Keratinocyte (primary cell): Measurements from ENCODE around the gene STARD3. TPM values are rescaled to one million over a fixed set of nuclear protein-coding genes. Genes with fewer than 3 reads are reported as not detected.

Experiments used
- DNase-seq: peaks from one replicate; pipeline ENCODE4 v3.0.0-alpha.2; 2011; ENCODE audit warnings: low read depth, missing footprints, low spot score
- FAIRE-seq: peaks from 2 replicates; lab custom pipeline; 2011; peaks lifted over from hg19 to GRCh38; lab: Jason Lieb, UNC
- H2AFZ ChIP-seq: 2 replicates; pipeline ENCODE4 v1.6.0; 2012; ENCODE audit warnings: low read length, control low read depth, inconsistent platforms; ENCODE audit not compliant: control insufficient read depth
- H3K27ac ChIP-seq: 2 replicates; pipeline ENCODE4 v1.5.1; 2011; ENCODE audit warnings: low read length; ENCODE audit not compliant: control insufficient read depth, insufficient read depth
- H3K27me3 ChIP-seq: 3 replicates; pipeline ENCODE4 v1.6.0; 2011; ENCODE audit warnings: low read length; ENCODE audit not compliant: control insufficient read depth, insufficient read depth; ENCODE audit errors: extremely low read depth
- H3K36me3 ChIP-seq, 2 experiments: 2 replicates in 1 of 2; 3 replicates in 1 of 2; pipeline ENCODE4 v1.5.1; 2011; ENCODE audit warnings: low read length in 2 of 2, mild to moderate bottlenecking in 1 of 2; ENCODE audit not compliant: control insufficient read depth in 2 of 2, insufficient read depth in 2 of 2; ENCODE audit errors: extremely low read depth in 1 of 2
- H3K4me1 ChIP-seq: 3 replicates; pipeline ENCODE4 v1.5.1; 2011; ENCODE audit warnings: low read length; ENCODE audit not compliant: control insufficient read depth, insufficient read depth; ENCODE audit errors: extremely low read depth
- H3K4me2 ChIP-seq: 3 replicates; pipeline ENCODE4 v1.6.0; 2011; ENCODE audit warnings: low read depth, low read length; ENCODE audit not compliant: control insufficient read depth, insufficient read depth; ENCODE audit errors: extremely low read depth
- H3K4me3 ChIP-seq, 3 experiments: fragments of 200-600 bp in 1 of 3; sonication (generic) in 1 of 3; 2 replicates in 2 of 3; 3 replicates in 1 of 3; pipeline ENCODE4 v1.5.1; 2011 to 2016; ENCODE audit warnings: low read length in 3 of 3, mild to moderate bottlenecking in 3 of 3, control low read depth in 2 of 3, inconsistent platforms in 1 of 3, low read depth in 1 of 3, mixed read lengths in 1 of 3, mixed run types in 1 of 3, moderate library complexity in 1 of 3; ENCODE audit not compliant: control insufficient read depth in 2 of 3, insufficient read depth in 2 of 3; ENCODE audit errors: extremely low read depth in 1 of 3
- H3K79me2 ChIP-seq: 2 replicates; pipeline ENCODE4 v1.6.0; 2012; ENCODE audit warnings: low read length; ENCODE audit not compliant: control insufficient read depth, insufficient read depth
- H3K9ac ChIP-seq: 3 replicates; pipeline ENCODE4 v1.6.0; 2011; ENCODE audit warnings: low read length; ENCODE audit not compliant: control insufficient read depth, insufficient read depth; ENCODE audit errors: extremely low read depth
- H3K9me1 ChIP-seq: 3 replicates; pipeline ENCODE4 v1.6.0; 2011; ENCODE audit warnings: low read length; ENCODE audit not compliant: control insufficient read depth, insufficient read depth; ENCODE audit errors: extremely low read depth
- H3K9me3 ChIP-seq: 2 replicates; pipeline ENCODE4 v1.5.1; 2012; ENCODE audit warnings: low read depth, low read length; ENCODE audit not compliant: control insufficient read depth
- H4K20me1 ChIP-seq: 3 replicates; pipeline ENCODE4 v1.6.0; 2011; ENCODE audit warnings: low read length; ENCODE audit not compliant: control insufficient read depth, insufficient read depth; ENCODE audit errors: extremely low read depth
- EZH2 ChIP-seq: IDR thresholded peaks from one replicate; pipeline ENCODE4 v1.6.1; 2012; ENCODE audit warnings: inconsistent platforms, mild to moderate bottlenecking, low read length, moderate library complexity
- dilution Hi-C: fragments of 300-500 bp; cut with MboI; formaldehyde crosslinking; loops from one replicate; pipeline ENCODE4 v1.7.0; 2020; ENCODE audit warnings: low sequenced_read_pairs; ENCODE audit not compliant: extremely low pct_ligation_motif_present
- polyA plus RNA-seq, 5 experiments: library from polyadenylated mRNA; depleted of rRNA in 3 of 5; stranded (reverse) in 3 of 5; stranded (forward) in 1 of 5; unstranded in 1 of 5; fragments of >200 nt; gene quantifications; 1 replicate in 1 of 5; 2 replicates in 3 of 5; 3 replicates in 1 of 5; pipeline versions ENCODE4 v1.2.1 to v1.2.3, GENCODE V29; 2011 to 2012; ENCODE audit warnings: missing spikeins in 2 of 5, low read depth in 1 of 5, low replicate concordance in 1 of 5
- TF ChIP-seq, protein P1 (sequence below), 3 experiments: IDR thresholded peaks in 1 of 3; conservative IDR thresholded peaks in 1 of 3; optimal IDR thresholded peaks in 1 of 3; 2 replicates in 2 of 3; 3 replicates in 1 of 3; pipeline versions ENCODE3 to v1.5.1; 2011; ENCODE audit warnings: low read length in 3 of 3, mild to moderate bottlenecking in 3 of 3, moderate library complexity in 2 of 3, control low read depth in 1 of 3, inconsistent platforms in 1 of 3; ENCODE audit not compliant: insufficient read depth in 2 of 3; ENCODE audit errors: extremely low read depth in 1 of 3

Gene STARD3
- polyA plus RNA-seq, 1 donor (not counting 4 experiments of a cell fraction or from before 2014, with no cell fraction given), result 29.0 TPM

DNA sequence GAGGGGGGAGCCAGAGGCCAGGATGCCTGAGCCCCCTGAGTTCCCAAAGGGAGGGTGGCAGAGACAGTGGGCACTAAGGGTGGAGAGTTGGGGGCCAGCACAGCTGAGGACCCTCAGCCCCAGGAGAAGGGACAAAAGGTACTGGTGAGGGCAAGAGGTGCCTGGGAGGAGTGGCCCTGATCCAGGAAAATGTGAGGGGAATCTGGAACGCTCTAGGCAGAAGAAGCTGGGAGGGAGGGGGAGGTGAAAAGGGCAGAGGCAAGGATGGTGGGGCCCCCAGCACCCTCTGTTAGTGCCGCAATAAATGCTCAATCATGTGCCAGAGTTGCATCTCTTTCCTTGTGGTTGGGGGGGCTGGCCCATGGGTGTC, 29.3 kb downstream of the STARD3 start:
- no peak overlapping the region for H2AFZ ChIP-seq
- no peak overlapping the region for H3K27ac ChIP-seq
- peaks cover 39% of the 10 kb centered on the region for H3K27me3 ChIP-seq
- DNase-seq (no peak), FAIRE-seq (no peak)
- TF ChIP-seq EZH2, result no peak
- TF ChIP-seq, protein P1, sequence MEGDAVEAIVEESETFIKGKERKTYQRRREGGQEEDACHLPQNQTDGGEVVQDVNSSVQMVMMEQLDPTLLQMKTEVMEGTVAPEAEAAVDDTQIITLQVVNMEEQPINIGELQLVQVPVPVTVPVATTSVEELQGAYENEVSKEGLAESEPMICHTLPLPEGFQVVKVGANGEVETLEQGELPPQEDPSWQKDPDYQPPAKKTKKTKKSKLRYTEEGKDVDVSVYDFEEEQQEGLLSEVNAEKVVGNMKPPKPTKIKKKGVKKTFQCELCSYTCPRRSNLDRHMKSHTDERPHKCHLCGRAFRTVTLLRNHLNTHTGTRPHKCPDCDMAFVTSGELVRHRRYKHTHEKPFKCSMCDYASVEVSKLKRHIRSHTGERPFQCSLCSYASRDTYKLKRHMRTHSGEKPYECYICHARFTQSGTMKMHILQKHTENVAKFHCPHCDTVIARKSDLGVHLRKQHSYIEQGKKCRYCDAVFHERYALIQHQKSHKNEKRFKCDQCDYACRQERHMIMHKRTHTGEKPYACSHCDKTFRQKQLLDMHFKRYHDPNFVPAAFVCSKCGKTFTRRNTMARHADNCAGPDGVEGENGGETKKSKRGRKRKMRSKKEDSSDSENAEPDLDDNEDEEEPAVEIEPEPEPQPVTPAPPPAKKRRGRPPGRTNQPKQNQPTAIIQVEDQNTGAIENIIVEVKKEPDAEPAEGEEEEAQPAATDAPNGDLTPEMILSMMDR (optimal IDR thresholded peaks at IDR 0.05 in 1 of 3, IDR thresholded peaks at IDR 0.05 in 1 of 3, conservative IDR thresholded peaks at IDR 0.05 in 1 of 3; ENCODE audit: extremely low read depth in 1 of 3, insufficient read depth in 2 of 3, low read length in 3 of 3), result no peak
- no peaks in the 10 kb centered on the region for H3K79me2 ChIP-seq
- H3K4me3 ChIP-seq, result no peak overlapping the region
- H4K20me1 ChIP-seq, result no peaks in the 10 kb centered on the region
- H3K4me2 ChIP-seq, result no peak overlapping the region
- dilution Hi-C loops, result no loop called here
- H3K36me3 ChIP-seq, result peaks cover 0 to 2% of the 10 kb centered on the region in 2 experiments
- no peak overlapping the region for H3K9ac ChIP-seq
- H3K9me3 ChIP-seq, result no peaks in the 10 kb centered on the region
- H3K4me1 ChIP-seq, result peaks cover 8% of the 10 kb centered on the region
- H3K9me1 ChIP-seq, result no peaks in the 10 kb centered on the region

DNA sequence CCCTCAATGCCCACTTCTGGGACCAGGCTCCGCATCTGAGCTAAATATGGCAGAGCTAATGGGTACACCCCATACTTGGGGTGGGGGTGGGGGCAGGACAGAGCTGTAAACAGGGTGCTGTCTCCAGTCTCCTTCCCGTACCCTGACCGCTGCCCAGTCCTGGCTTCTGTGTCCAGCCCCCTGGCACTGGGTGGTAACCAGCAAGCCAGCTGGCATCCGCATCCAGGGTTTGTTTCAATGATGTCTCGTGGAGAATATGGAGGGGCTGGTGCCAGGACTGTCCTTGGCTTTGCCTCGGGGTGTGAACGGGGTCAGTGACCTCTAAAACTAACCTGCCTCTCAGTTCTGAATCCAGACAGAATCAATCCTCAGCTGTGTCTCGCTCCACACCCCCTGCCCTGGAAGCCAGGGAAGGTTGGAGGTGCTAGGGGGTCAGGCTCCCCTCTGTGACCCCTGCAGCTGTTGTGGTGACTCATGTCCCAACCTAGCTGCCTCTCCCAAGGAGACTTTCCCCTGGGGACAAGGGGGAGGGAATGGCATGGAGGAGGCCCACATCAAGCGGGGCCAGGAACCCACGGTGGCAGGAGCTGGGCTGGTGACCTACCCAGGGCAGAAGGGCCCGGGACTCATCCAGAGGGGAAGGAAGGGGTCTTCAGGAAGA, 29.8 kb downstream of the STARD3 start:
- no peak overlapping the region for H3K4me2 ChIP-seq
- DNase-seq, result no peak

More for the DNA sequence above, 29.8 kb downstream of the STARD3 start:
- peaks cover 0 to 2% of the 10 kb centered on the region in 2 experiments for H3K36me3 ChIP-seq
- peaks cover 8% of the 10 kb centered on the region for H3K4me1 ChIP-seq
- peaks cover 44% of the 10 kb centered on the region for H3K27me3 ChIP-seq
- no peak overlapping the region for H2AFZ ChIP-seq
- H3K9me1 ChIP-seq, result no peaks in the 10 kb centered on the region
- FAIRE-seq, result no peak
- no peak overlapping the region for H3K27ac ChIP-seq
- no peak overlapping the region for H3K9ac ChIP-seq
- dilution Hi-C loops, result no loop called here
- H3K4me3 ChIP-seq, result no peak overlapping the region
- no peak for TF ChIP-seq EZH2
- TF ChIP-seq, protein P1 (optimal IDR thresholded peaks at IDR 0.05 in 1 of 3, IDR thresholded peaks at IDR 0.05 in 1 of 3, conservative IDR thresholded peaks at IDR 0.05 in 1 of 3; ENCODE audit: extremely low read depth in 1 of 3, insufficient read depth in 2 of 3, low read length in 3 of 3), result no peak
- H3K9me3 ChIP-seq, result no peaks in the 10 kb centered on the region
- H4K20me1 ChIP-seq, result no peaks in the 10 kb centered on the region
- no peaks in the 10 kb centered on the region for H3K79me2 ChIP-seq
